HG03196 (cell line): ENCODE results near the gene SNPH.

Source experiments
- ATAC-seq: cut with Tn5 transposase; IDR thresholded peaks from one replicate; pipeline ENCODE4 v1.9.1; 2021; ENCODE audit not compliant: unreplicated experiment

Gene SNPH

DNA sequence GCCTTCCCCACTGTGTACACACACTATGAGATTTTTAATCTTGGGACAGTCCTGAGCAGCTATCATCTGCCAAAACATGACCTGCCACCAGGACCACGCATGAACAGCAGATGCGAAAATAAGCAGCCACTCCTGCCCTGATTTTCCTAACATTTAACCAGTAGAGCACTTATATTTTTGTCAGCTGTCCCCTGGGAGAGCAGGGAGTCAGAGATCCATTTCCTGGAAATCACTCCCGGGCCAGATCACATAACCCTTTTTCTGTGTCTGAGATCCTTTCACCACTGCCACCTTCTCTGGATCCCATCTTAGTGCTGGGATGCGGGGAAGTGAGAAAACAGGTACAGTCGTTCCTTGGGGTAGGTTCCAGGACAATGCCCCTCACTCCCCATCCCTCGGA lies 57.2 kb downstream of the SNPH start:
- ATAC-seq, result no peak

DNA sequence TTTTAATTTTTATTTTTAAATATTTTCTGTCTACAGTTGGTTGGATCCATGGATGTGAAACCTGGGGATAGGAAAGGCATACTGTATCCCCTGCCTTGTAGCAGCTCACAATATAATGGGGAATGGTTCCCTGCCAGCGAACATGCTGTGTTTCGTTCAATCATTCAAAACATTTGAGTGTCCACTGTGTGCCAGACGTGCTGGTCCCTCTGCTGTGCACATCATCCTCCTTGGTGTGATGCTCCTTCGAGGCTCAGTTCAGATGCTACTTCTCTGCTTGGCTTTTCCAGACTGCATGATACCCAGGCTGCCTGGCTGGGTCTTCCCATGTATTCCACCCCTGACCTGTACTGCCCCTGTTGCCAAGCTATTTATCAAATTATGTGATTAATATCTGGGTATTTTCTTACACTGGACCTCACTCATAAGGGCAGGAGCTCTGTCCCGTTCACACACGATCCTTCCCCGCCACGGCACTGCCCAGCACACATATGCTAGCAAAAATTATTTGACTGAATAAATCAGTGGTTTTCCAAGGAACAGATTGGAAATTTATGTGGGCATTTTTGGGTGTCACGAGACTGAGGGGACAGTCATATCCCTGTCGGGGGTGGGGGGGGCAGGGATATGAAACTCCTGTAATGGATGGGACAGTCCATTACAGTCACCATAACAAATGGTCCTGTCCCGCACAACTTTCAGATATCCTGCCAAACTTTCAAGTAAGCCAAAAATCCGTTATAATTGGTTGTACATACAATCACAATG lies 57.9 kb downstream of the SNPH start:
- ATAC-seq, result no peak

DNA sequence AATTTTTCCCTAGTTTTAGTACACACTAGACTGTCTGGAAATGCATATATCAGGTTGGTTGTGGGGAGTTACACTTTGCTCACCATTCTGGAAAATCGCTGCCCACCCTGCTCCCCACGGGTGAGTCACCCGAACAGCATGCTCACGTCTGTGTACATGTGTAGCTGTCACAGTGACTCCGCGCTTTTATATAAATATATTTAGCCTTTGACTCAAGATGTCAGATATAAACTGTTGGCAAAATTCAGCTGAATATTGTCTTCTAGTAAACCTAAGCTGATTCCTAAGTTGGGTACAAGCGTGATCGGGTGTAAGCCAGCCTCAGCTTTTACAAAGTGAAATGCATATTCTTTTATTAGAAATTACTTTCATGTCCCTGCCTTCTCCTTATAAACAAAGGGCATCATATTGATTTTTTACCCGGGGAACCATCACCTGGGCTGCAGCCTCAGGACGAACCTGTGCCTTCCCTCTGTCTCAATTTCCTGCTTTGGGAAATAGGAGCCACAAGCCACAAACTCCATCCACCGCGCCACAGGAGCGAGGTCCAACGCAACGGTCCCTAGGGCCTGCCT lies 58.6 kb downstream of the SNPH start:
- no peak for ATAC-seq

DNA sequence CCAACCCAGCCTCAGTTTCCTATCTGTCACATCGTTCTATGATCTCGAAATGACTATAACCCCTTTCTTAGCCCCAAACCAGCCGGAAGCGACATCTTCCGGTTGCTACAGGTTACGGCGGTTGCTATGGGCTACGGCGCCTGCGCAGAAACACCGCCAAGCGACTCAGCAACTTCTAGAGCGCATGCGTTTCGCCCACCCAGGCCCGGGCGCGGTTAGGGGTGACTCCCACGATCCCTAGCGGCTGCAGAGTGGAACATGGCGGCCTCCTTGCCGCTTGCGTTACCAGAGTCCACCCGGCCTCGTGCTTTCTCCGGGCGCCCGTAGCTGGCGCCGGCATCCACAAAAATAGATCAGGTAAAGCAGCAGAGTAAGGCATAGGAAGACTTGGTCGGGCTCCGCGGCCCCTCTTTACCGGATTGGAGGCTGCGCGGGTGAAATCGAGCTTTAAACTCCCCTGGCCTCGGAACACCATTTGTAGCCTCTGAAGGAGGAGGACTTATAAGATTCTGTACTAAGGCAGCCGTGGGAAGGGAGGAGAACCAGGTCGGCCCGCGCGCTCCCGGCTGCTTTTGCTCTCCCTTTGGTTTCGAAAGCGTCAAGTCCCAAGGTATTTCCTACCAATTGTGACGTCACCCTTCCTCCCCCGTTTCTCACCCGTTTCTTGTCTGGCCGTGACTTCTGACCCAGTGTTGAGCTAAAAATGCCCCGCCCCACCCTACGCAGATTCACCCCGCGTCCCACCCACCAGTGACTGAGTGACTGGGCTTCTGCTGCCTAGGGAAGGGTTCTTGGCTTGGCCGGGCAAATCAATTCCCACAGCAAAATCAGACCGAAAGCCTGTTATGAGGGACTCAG lies 59.3 kb downstream of the SNPH start:
- ATAC-seq, result peak; percentile 80

DNA sequence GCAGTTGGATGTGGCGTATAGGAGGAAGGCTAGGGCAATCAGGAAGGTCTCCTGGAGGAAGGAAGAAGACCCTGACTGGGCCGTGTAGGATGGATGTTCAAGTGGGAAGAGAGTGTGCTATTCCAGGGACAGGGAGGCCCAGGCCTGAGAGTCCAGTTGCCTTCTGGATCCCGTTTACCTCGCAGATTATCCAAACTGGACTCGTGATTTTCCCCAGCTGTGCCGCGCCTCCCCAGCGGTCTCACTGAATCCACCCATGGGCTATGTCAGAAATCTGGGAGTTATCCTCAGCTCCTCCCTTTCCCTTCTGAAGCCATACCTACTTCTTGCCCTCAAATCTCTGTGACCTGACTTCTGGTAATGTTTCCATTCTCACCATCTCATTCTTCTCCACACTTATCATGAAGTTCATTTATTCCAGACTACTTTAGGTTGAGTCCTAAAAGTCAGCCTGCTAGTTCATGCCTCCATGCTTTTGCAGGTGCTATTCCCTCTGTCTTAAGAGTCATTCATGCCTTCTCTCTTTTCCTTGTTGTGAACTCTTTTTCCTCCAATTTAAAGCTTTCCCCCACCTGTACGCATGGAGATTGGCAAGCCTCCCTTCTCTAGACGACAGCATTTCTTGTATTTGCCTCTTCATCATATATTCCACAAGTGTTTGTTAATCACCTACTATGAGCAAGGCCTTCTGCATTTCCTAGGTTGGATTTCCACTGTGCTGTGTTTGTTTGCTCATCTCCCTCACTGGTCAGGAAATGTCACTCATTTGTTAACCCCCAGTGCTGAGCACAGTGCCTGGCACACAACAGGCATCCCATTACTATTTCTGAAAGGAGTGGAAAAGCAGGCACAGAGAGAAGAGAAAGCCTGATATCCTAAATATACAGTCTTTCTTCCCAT lies 60.2 kb downstream of the SNPH start:
- no peak for ATAC-seq

DNA sequence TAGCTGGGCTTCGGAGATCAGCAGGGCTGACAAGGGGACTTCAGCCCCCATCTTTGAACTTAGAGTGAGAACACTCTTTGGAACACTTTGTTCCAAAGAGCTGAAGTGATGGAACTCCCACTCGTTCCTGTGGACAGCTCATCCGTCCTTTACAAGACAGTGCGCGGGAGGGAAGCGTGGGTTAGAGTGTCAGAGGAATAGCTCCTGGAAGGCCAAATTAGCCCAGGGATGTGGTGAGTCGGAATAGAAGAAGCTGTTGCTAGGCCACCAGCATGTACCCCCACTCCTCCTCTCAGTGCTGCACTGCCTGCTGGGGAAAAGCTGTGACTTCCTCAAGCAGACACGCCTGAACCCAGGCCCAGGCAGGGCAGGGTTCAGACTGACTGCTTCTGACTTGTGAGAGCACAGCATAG lies 61.2 kb downstream of the SNPH start:
- ATAC-seq, result no peak

DNA sequence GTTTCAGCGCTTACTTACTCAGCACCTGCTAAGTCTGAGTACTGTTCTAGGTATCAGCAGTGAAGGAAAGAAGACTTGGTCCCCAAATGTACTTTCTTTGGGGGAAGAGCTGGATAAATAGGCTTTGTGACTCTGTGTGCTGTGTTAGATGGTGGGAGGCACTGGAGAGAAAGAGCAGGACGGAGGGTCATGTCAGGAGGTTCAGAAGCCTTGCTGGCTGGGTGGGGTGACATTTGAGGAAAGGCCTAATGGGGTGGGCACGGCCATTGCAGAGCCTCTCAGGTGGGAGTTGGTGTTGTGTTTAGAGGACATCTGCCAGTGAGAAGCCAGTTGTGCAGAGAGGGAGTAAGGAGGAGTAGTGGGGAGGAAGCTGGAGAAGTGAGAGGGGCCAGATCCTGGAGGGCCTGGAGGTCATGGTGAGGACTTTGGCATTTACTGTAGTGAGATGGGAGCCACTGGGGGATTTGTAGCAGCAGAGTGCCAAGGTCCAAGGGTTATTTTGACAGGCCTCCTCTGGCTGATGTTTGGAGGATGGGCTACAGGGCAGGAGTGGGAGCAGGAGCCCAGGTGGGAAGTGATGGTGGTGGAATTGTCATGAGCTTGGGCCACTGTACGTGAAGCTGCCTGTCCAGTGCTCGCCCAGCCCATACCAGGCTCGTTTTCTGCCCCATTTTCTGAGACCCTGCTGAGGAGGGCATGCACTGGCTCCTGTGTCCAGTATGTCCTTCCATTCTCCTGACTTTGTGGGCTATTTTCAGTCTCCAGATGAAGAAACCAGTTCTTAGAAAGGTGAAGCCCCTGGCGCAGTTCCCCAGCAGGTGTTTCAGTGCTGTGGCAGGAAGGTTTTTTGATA lies 62.0 kb downstream of the SNPH start:
- ATAC-seq, result no peak

DNA sequence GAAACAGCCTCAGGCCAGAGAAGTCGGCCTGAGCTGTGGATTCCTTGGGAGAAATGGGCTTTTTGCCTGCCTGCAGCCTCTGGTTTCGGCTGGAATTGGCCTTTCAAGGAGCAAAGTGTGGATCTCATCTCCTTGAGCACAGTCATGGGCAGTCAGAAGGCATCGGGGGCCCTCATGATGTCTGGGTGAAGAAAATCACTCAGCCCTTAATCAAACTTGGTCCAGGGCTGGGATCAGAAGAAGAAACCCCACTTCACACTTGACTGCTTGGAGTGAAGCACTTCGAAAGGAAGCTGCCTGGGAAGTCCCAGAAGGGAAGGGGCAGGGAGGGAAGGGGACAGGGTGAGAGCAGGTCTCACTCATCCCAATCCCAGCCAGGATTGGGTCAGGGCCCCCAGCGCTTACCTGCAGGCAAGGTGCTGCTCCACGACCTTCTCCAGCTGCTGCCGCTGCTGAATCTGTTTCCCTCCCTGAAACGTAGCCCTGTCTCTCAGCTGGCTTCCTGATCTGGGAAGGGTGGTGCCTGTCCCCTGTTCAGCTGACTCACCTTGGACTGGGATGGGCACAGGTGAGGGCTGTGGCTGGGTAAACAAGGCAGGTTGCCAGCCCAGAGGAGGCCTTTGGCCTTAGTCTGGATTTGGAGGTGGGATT lies 62.7 kb downstream of the SNPH start, which contains the start of gene SDCBP2:
Gene SDCBP2, minus strand, starts transcription at position 460 of the 651 bp plus-strand sequence. CDS start 8,723 bp downstream, outside the sequence.
- ATAC-seq, result no peak

DNA sequence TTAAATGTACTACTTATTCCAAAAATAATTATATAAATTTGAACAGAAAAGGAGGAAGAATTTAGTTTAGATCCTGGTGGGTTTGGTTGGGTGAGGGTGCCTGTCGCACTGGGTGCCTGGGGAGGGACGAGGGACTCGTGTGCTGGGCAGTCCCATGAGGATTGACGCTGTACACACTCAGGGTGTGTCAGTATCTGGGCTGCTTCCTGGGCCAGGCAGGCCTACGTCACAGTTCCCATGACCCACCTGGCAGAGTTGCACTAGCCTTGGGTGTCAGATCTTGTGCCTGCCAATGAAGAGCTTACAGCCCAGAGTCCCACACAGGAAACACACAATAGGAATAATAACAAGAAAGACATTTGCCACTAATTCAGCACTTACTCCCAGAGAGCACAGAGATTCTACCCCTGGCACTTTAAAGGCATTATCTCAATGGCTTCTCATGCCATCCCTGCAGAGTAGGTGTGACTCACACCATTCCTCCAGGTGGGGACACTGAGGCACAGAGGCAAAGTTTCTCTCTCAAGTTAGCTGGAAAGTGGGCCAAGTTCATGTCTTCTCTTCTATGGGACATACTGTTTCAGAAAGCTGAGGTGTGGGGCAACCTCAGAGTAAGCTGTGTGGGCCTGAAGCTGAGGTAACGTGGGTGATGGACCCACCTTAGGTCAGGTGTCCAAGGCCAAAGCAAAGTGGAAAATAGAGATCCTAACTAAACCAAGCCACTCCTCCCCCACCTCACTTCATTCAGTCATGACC lies 64.2 kb downstream of the SNPH start:
- ATAC-seq, result no peak

DNA sequence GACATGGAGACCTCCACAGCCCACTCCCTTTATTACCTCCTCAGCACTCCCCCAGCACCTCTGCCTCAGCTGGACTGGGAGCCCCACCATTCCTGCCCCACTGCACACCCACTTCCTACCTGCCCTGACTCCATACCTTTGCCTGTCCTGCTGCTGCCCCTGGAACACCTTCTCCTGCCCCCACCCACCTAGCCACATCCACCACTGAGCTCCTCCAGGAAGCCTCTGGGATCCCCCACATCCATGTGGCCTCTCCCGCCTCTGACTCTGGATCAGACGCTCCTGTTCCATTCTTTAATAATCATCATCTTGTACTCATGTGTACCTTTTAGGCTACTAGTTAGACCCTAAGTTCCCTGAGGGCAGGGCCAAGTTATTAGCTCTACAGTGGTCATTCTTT lies 65.0 kb downstream of the SNPH start:
- no peak for ATAC-seq

DNA sequence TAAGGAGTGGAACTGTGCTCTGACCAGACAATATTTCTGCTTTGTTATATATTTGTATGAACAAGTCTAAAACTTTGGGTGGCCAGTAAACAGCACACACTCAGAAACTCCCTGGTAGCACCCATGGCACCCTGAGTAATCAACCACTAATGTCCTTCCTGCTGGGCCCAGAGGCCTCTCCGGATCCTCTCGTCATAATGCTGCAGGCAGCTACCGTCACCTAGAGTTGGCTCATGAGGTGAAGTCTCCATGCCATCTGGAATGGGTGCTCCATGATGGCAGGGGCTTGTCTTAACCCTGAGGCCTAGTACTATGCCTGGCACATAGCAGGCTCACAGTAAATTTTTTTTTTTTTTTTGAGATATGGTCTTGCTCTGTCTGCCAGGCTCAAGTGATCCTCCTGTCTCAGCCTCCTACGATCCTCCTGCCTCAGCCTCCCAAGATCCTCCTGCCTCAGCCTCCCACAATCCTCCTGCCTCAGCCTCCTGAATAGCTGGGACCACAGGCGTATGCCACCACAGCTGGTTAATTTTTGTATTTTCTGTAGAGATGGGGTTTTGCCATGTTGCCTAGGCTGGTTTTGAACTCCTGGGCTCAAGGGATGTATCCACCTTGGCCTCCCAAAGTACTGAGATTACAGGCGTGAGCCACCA lies 65.8 kb downstream of the SNPH start:
- no peak for ATAC-seq

DNA sequence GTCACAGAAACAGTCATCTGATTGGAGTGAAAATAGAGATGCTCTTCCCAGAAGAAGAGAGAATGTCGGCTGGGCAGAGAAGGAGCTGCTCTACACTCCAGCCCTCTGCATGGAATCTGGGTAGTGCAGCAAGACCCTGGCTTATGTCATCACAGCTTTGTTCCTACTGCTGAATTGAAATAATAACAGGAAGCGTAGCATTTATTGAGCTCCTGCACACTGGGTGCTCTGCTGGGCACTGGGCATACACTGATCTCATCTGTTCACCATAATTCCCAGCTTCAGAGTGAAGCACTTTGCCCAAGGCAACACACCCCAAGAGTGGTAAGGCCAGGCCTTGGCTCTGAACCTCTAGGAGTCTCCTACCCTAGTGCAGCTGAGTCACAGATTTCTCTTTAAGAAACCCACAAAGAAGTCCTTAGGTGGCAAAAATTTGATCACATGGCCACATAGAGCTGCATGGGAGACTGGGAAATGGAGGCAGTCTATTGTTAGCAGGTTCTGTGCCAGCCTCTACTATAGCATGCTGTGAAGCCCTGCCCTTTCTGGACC lies 66.7 kb downstream of the SNPH start:
- ATAC-seq, result no peak

DNA sequence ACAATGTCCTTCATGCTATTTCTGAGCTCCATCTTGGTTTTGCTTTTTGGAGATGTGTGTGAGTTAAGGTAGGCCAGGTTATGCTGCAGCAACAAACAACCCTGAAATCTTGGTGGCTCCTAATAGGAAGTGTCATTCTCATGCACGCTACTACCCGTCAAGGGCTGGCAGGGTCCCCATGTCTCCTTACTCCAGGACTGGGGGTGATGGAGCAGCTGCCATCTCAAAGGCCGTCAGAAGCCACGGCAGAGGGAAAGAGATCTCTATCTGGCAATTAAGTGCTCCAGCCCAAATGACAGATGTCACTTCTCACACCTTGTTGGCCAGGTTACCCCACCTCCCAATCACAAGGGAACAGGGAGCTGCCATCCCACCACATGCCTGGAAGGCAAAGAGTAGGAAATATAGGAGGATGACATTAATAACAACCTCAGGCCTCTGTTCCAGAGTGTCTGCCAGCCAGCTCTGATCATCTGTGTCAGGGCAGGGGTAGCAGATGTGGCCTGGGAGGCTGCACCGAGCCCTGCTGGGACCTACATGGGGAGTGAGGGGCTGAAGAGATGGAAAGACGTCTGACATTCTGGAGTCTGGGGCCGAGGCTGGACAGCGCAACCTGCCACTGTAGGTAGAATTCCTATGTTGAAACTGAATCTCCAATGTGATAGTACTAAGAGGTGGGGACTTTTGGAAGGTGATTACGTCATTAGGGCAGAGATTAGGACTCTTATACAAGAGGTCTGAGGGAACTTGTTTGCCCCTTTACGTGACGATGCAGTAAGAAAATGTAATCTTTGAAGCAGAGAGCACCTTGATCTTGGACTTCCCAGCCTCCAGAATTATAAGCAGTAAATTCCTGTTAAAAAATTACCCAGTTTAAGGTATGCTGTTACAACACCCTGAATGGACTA lies 67.6 kb downstream of the SNPH start:
- no peak for ATAC-seq

DNA sequence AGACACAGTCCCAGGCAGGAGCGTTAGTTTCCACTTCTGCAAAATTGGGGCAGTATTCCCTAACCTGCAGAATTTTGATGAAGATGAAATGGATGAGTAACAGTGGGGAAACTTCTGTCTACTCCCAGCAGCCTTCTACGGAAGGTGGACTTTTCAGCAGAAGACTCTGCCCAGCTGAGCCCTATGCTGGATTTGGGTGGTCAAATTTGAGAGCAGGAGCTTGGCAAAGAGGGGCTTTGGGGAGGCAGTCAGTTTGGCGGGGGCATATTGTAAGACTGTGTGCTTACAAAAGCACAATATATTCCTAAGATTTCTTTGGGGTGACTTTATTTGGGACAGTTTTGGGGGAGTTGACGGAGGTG lies 68.3 kb downstream of the SNPH start:
- ATAC-seq, result no peak

DNA sequence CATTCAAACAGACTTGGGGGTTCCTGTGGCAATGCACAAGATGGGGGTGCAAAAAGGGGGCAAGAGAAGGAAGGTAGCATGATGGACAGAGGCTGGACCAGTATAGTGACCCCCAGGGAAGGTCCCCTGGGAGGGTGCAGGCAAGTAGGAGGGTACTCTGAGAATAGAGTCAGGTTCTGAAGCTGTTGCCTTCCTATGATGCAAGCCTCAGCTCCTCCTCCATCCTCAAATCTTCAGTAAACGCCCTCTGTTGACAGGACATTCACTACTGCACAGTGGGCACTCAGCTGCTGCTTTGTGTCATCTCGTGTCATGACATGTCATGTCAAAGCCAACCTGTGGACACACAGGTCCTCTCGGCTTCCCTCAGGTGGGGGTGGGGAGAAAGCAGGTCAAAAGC lies 68.7 kb downstream of the SNPH start:
- no peak for ATAC-seq

DNA sequence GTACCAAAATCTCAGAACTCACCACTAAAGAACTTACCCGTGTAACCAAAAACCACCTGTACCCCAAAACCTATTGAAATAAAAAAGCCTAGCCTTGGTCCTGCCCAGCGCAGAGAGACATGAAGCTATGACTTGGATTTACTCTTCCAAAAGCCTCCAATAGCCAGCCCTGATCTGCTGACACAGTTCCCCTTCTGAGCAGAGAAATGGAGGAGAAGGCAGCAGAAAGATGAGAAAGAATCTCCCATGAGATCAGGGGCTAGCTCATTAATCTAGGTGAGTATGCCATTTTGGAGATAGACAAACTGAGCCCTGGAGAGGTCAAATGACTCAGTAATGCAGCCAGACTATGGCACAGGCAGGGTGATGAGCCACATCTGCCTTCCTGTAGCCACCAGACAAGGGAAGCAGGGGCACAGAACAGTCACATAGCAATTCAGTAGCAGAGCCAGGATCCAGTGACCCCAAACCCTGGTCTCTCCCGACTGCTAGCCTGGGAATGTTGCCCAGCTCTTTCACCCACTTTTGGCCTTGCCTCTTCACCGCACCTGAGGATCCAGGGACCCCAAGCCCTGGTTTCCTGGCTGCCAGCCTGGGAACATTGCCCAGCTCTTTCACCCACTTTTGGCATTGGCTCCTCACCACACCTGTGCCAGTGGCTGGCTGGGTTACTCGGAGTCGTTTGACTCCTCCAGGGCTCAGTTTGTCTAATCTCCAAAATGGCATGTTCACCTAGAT lies 70.0 kb downstream of the SNPH start:
- no peak for ATAC-seq
